Measurements from ENCODE around the gene CLEC16A.

DNA sequence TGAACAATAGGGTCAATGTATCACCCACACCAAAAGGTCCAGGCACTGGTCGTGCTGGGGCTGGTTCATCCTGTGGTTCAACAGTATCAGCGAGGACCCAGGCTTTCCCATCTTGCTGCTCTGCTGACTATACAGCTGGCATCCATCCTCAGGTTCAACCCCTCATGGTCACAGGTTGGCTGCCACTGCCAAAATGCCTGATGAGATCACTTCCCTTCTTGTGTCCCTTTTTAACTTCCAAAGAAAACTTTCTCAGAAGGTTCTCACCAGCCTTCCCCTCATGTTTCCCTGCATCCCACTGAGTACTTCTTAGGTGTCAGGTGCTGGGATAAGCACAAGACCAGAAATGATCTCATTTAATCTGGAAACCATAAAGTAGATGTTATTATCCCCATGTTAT is 25.7 kb downstream of the CLEC16A start:
- no peak for TF ChIP-seq EZH2 (IDR thresholded peaks at IDR 0.05; ENCODE audit: borderline replicate concordance, low read depth, low read length, severe bottlenecking)
- TF ChIP-seq, protein P1, sequence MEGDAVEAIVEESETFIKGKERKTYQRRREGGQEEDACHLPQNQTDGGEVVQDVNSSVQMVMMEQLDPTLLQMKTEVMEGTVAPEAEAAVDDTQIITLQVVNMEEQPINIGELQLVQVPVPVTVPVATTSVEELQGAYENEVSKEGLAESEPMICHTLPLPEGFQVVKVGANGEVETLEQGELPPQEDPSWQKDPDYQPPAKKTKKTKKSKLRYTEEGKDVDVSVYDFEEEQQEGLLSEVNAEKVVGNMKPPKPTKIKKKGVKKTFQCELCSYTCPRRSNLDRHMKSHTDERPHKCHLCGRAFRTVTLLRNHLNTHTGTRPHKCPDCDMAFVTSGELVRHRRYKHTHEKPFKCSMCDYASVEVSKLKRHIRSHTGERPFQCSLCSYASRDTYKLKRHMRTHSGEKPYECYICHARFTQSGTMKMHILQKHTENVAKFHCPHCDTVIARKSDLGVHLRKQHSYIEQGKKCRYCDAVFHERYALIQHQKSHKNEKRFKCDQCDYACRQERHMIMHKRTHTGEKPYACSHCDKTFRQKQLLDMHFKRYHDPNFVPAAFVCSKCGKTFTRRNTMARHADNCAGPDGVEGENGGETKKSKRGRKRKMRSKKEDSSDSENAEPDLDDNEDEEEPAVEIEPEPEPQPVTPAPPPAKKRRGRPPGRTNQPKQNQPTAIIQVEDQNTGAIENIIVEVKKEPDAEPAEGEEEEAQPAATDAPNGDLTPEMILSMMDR (IDR thresholded peaks at IDR 0.05; ENCODE audit: borderline replicate concordance, extremely low read depth, low read length, poor library complexity, severe bottlenecking): no peak
